IPS DF 19.7 (cell line): ENCODE measurements around the gene USP17L19.
"Not testable (repeated sequence)": the region's sequence is repeated elsewhere in the genome, so short reads cannot be mapped to it uniquely, and the experiment has no call there.

ENCODE experiments used
- DNase-seq: peaks from one replicate; pipeline ENCODE4 v3.0.0-alpha.2; 2013; ENCODE audit warnings: low read depth, low spot score

USP17L19 gene

DNA sequence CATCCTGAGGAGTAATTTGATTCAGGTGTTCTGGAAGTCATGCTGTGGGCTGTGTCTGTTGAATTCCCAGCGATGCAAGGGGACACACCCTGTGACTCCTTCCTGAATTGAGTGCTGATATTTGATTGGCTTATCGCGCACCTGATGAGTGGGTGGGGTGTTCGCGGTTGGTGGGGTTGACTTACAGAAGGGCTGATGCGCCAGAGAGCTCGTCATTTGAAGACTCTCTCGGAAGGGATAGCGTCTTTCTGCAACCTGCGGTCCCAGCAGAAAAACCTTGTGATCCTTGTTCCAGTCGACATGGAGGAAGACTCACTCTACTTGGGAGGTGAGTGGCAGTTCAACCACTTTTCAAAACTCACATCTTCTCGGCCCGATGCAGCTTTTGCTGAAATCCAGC, at the start of gene USP17L19:
Gene USP17L19 (plus strand): TSS at position 301 of the 400 bp plus-strand sequence. CDS start 0 bp downstream, at position 301.
- DNase-seq: not testable (repeated sequence)

GRCh38 chr4:9210357-9210756, 42.8 kb upstream of the USP17L19 start, which contains the start of gene USP17L10:
USP17L10 (plus strand) TSS chr4:9210657; CDS start chr4:9210657, 0 bp downstream.
- not testable (repeated sequence) for DNase-seq

GRCh38 chr4:9214701-9215100, 38.5 kb upstream of the USP17L19 start:
- not testable (repeated sequence) for DNase-seq

DNA sequence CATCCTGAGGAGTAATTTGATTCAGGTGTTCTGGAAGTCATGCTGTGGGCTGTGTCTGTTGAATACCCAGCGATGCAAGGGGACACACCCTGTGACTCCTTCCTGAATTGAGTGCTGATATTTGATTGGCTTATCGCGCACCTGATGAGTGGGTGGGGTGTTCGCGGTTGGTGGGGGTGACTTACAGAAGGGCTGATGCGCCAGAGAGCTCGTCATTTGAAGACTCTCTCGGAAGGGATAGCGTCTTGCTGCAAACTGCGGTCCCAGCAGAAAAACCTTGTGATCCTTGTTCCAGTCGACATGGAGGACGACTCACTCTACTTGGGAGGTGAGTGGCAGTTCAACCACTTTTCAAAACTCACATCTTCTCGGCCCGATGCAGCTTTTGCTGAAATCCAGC, 38.1 kb upstream of the USP17L19 start, which contains the start of gene USP17L11:
Gene USP17L11 (plus strand): TSS at position 301 of the 400 bp plus-strand sequence. CDS start 0 bp downstream, at position 301.
- DNase-seq: not testable (repeated sequence)

- DNase-seq: not testable (repeated sequence)
Measured at GRCh38 chr4:9219852-9220251, 33.3 kb upstream of the USP17L19 start, which contains the start of gene USP17L12. USP17L12 (plus strand) TSS chr4:9220152; CDS start chr4:9220152, 0 bp downstream.

- not testable (repeated sequence) for DNase-seq
Measured at GRCh38 chr4:9224596-9224995, 28.6 kb upstream of the USP17L19 start, which contains the start of gene USP17L13. USP17L13 (plus strand) TSS chr4:9224896; CDS start chr4:9224896, 0 bp downstream.

GRCh38 chr4:9230249-9230648, 22.9 kb upstream of the USP17L19 start:
- DNase-seq: not testable (repeated sequence)

DNA sequence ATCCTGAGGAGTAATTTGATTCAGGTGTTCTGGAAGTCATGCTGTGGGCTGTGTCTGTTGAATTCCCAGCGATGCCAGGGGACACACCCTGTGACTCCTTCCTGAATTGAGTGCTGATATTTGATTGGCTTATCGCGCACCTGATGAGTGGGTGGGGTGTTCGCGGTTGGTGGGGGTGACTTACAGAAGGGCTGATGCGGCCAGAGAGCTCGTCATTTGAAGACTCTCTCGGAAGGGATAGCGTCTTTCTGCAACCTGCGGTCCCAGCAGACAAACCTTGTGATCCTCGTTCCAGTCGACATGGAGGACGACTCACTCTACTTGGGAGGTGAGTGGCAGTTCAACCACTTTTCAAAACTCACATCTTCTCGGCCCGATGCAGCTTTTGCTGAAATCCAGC, 19.1 kb upstream of the USP17L19 start, which contains the start of gene USP17L15:
Gene USP17L15 (plus strand): TSS at position 301 of the 400 bp plus-strand sequence. CDS start 0 bp downstream, at position 301.
- DNase-seq: not testable (repeated sequence)

GRCh38 chr4:9238461-9238860, 14.7 kb upstream of the USP17L19 start:
- not testable (repeated sequence) for DNase-seq

- not testable (repeated sequence) for DNase-seq
Measured at GRCh38 chr4:9243579-9243978, 9.6 kb upstream of the USP17L19 start, which contains the start of gene USP17L17. USP17L17 (plus strand) TSS chr4:9243879; CDS start chr4:9243879, 0 bp downstream.

GRCh38 chr4:9247953-9248680, 5.1 kb upstream of the USP17L19 start, which contains the start of gene USP17L18:
USP17L18 (plus strand) TSS chr4:9248630; CDS start chr4:9248630, 0 bp downstream.
- not testable (repeated sequence) for DNase-seq

DNA sequence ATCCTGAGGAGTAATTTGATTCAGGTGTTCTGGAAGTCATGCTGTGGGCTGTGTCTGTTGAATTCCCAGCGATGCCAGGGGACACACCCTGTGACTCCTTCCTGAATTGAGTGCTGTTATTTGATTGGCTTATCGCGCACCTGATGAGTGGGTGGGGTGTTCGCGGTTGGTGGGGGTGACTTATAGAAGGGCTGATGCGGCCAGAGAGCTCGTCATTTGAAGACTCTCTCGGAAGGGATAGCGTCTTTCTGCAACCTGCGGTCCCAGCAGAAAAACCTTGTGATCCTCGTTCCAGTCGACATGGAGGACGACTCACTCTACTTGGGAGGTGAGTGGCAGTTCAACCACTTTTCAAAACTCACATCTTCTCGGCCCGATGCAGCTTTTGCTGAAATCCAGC, 4.6 kb downstream of the USP17L19 start, which contains the start of gene USP17L20:
Gene USP17L20 (plus strand): TSS at position 301 of the 400 bp plus-strand sequence. CDS start 0 bp downstream, at position 301.
- not testable (repeated sequence) for DNase-seq

GRCh38 chr4:9262572-9262971, 9.4 kb downstream of the USP17L19 start, which contains the start of gene USP17L21:
USP17L21 (plus strand) TSS chr4:9262872; CDS start chr4:9262872, 0 bp downstream.
- DNase-seq: not testable (repeated sequence)

- DNase-seq: not testable (repeated sequence)
Measured at GRCh38 chr4:9267319-9267718, 14.1 kb downstream of the USP17L19 start, which contains the start of gene USP17L22. USP17L22 (plus strand) TSS chr4:9267619; CDS start chr4:9267619, 0 bp downstream.

GRCh38 chr4:9271719-9272118, 18.5 kb downstream of the USP17L19 start:
- not testable (repeated sequence) for DNase-seq
